OCI-LY3 (cell line): ENCODE measurements around the gene SPOP.

ENCODE experiments used
- CTCF ChIP-seq: fragments of 200-600, 300-600 bp; sonication (generic); IDR thresholded peaks from 2 replicates; pipeline ENCODE4 v1.5.1; 2014; ENCODE audit warnings: antibody characterized with exemption, low read length, low read depth
- EZH2phosphoT487 ChIP-seq: fragments of 200-600 bp; shearing (Covaris generic); IDR thresholded peaks from 2 replicates; pipeline ENCODE4 v1.6.1; 2018; ENCODE audit warnings: antibody characterized with exemption, mixed run types, low read depth

DNA sequence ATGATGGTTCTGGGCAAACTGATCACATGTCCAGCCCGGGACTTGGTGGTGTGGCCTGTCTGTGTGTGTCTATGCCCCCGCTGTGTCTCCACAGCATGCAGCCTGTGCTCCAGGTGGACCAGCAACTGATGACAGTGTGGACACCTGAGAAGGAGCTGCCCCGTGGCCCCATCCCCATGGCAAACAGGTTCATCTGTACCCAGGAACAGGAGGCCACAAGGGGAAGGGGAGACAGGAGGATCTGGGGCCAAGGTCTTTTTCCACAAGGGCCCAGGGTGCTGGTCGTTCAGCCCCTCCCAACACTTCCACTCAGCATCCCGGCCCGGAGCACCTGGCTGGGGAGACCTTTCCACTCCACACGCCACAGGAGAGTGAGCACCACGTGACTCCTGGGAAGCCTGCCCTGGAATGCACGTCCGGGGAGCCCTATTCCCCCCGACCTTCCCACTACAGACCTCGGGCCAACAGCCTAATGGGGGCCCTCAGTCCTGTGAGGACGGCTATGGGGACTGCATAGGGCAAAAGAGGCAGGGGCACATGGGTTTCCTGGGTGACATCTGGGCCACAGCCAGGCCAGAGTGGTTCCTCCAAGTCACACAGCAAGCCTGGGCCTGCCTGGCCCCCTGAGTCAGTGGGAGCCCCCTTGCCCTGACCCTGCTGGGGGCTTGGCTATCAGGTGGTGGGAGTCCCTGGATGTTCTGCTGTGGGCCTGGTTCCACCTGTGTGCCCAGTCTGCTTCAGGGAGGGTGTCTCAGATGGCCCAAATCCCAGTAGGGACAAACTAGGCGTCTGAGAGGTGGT lies 123.0 kb downstream of the SPOP start:
- TF ChIP-seq CTCF (no peak), EZH2phosphoT487 (no peak)
